GM21390 (cell line): ENCODE data around the gene DDTL.
"Not testable (repeated sequence)": the region's sequence is repeated elsewhere in the genome, so short reads cannot be mapped to it uniquely, and the experiment has no call there.

ENCODE experiments used
- ATAC-seq: cut with Tn5 transposase; IDR thresholded peaks from one replicate; pipeline ENCODE4 v1.9.1; 2021; ENCODE audit not compliant: unreplicated experiment

Gene DDTL

GRCh38 chr22:23969071-23969470 lies 2.4 kb downstream of the DDTL start:
- no peak for ATAC-seq

GRCh38 chr22:23970201-23970641 lies 3.5 kb downstream of the DDTL start:
- ATAC-seq: no peak

- no peak for ATAC-seq
Measured at GRCh38 chr22:23970816-23971486, 4.3 kb downstream of the DDTL start.

- not testable (repeated sequence) for ATAC-seq
Measured at GRCh38 chr22:23971927-23972326, 5.2 kb downstream of the DDTL start.

GRCh38 chr22:23974345-23974744 lies 7.7 kb downstream of the DDTL start, which contains the start of gene DDT:
Gene DDT, minus strand, starts transcription at chr22:23974441. Its CDS starts 27 bp downstream, at chr22:23974414.
- ATAC-seq: peak; percentile 71

GRCh38 chr22:23974836-23975352 lies 8.2 kb downstream of the DDTL start:
- ATAC-seq: peak; percentile 38

- ATAC-seq: not testable (repeated sequence)
Measured at GRCh38 chr22:23977304-23977703, 10.6 kb downstream of the DDTL start.

- not testable (repeated sequence) for ATAC-seq
Measured at GRCh38 chr22:23979557-23980240, 13.0 kb downstream of the DDTL start, which contains the start of gene GSTT2. Gene GSTT2, plus strand, starts transcription at chr22:23980134.

GRCh38 chr22:23980567-23980966 lies 13.9 kb downstream of the DDTL start:
- not testable (repeated sequence) for ATAC-seq

GRCh38 chr22:23984430-23984829 lies 17.7 kb downstream of the DDTL start:
- ATAC-seq: no peak

GRCh38 chr22:23986089-23986488 lies 19.4 kb downstream of the DDTL start:
- ATAC-seq: not testable (repeated sequence)

- not testable (repeated sequence) for ATAC-seq
Measured at GRCh38 chr22:23986538-23987178, 20.0 kb downstream of the DDTL start.

GRCh38 chr22:23989583-23990244 lies 23.0 kb downstream of the DDTL start:
- not testable (repeated sequence) for ATAC-seq

GRCh38 chr22:23993080-23993479 lies 26.4 kb downstream of the DDTL start:
- not testable (repeated sequence) for ATAC-seq

- ATAC-seq: not testable (repeated sequence)
Measured at GRCh38 chr22:23993581-23994177, 27.0 kb downstream of the DDTL start.

- ATAC-seq: no peak
Measured at GRCh38 chr22:23997092-23997491, 30.4 kb downstream of the DDTL start.

GRCh38 chr22:23999779-24000178 lies 33.1 kb downstream of the DDTL start:
- ATAC-seq: not testable (repeated sequence)

GRCh38 chr22:24001314-24001713 lies 34.6 kb downstream of the DDTL start:
- no peak for ATAC-seq

- ATAC-seq: no peak
Measured at GRCh38 chr22:24002272-24002671, 35.6 kb downstream of the DDTL start.

- no peak for ATAC-seq
Measured at GRCh38 chr22:24002851-24003250, 36.2 kb downstream of the DDTL start.

GRCh38 chr22:24003887-24004286 lies 37.2 kb downstream of the DDTL start:
- ATAC-seq: no peak
